ENCODE measurements around the gene THBS1.
A peak's percentile ranks its signal among the peaks of the same experiment; 100 is the strongest.

The THBS1 gene

GRCh38 chr15:39580485-39581241, at the start of gene THBS1:
THBS1 (plus strand) TSS chr15:39581079; CDS start chr15:39581858, 779 bp downstream.
- peak; percentile 40 for DNase-seq (ENCODE audit: low read depth)

GRCh38 chr15:39534996-39535395, 45.9 kb upstream of the THBS1 start:
- DNase-seq (ENCODE audit: low read depth): no peak

- DNase-seq (ENCODE audit: low read depth): no peak
Measured at GRCh38 chr15:39535466-39535865, 45.4 kb upstream of the THBS1 start.

GRCh38 chr15:39538936-39539335, 41.9 kb upstream of the THBS1 start:
- no peak for DNase-seq (ENCODE audit: low read depth)

DNA sequence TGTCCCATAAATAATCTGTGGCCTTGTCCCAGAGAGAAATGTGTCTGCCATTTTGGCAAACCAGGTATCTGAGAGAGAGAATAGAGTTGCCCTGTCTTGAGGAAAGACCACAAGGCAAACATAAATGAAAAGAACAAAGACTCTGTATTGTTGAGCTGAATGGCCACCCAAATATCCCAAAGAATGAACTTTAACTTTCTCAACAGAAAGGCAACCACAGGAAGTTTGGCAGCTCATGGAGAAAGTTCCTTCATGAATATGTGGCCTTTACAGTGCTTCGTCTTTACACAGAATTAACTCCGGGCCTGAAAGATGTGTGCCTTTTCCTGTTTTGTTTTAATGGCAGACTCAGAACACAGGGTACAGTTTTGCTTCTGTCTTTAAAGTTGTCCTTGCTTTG, 41.4 kb upstream of the THBS1 start:
- DNase-seq (ENCODE audit: low read depth): no peak

DNA sequence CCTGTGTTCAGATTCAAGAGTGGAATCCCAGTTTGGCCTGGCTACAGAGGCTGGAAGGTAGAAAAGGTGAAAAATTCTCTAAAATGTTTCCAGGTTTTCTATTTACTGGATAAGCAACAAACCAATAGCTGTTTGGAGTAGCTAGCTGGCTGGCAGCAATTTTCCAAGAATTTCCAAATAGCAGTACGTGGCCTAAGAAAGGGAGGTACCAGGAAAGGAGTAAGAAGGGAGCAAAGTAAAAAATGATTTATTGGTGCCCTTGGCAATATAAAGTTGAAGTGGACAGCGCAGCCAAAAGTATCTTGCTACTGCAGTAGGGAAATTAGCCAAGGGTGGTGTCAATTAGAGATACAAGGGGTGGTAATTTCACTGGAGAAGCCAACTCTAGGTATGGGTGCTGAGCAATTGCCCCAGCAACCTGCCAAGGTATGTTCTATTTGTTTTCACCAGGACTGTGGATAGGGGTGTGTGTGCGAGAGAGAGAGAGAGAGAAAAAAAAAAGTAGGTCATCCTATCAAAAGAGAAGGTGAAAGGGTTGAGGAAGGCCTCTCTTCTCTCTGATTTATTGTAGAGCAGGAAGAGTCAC, 40.8 kb upstream of the THBS1 start:
- no peak for DNase-seq (ENCODE audit: low read depth)

DNA sequence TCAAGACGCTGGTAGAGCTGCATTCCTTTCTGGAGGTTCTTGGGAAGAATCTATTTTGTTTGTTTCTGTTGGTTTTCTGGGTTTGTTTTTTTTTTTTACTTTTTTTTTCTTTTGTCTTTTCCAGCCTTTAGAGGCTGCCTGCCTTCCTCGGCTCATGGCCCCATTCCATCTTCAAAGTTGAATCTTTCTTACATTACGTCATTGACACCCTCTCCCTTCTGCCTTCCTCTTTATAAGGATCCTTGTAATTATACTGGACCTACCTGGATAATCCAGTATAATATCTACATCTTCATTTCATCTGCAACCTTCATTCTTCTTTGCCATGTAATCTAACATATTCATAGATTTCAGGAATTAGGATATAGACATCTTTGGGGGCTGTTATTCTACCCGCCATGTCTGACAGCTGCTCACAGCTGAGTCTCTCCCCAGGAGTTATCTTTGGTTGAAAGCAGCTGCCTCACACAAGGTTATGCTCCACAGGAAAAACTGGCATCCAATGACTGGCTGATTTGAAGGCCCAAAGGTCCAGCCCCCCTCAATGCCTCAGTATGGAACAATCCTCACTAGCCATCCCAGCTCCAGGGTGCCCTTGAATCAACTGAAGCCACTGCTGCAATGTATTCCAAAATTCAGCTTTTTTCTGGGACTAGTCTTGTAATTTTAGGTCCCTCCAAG, 38.4 kb upstream of the THBS1 start:
- no peak for DNase-seq (ENCODE audit: low read depth)

DNA sequence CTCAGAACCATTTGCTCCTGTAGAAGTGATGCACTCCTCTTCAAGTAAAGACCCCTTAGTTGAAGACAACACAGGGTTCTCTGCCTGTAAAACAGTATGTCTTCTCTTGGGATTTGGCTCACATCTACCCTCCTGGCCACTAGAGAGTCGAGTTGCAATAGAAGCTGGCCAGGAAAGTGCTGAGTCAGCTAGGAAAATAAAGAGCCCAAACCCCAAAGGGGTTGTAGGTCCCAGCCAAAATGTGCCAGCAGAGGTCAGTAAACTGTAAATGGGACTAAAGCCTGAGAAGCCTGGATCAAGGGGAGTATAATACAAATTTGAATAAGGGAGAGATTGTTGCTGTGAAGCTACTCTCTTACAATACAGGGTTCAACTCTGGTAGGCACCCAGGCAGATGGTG, 37.2 kb upstream of the THBS1 start:
- DNase-seq (ENCODE audit: low read depth): no peak

DNA sequence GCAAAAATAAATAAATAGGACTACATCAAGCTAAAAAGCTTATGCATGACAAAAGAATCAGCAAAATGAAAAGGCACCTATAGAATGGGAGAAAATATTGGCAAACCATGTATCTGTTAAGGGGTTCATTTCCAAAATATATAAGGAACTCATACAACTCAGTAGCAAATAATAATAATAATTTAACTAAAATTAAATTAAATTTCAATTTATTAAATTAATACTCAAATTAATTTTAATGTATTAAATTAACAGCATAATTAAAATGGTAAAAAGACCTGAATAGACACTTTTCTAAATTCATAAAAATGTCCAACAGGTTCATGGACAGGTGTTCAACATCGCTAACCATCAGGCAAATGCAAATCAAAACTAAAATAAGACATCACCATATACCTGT, 34.0 kb upstream of the THBS1 start:
- no peak for DNase-seq (ENCODE audit: low read depth)

DNA sequence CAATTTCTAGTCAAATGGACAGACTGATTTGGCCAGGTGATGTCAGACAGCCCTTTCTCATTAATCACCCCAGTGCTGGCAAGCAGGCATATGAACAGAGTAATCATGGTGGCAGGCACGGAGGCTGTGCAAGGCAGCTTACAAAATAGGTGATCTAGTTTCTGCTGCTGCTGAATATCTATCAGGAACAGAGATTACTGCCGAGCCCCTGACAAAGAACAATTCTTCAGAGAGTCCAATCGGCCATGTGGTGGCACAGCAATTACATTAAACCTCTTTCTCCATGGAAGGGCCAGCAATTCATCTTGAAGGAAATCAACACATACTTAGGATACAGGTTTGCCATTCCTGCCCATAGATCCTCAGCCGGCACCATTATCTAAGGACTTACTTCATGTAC, 32.3 kb upstream of the THBS1 start:
- DNase-seq (ENCODE audit: low read depth): no peak

DNA sequence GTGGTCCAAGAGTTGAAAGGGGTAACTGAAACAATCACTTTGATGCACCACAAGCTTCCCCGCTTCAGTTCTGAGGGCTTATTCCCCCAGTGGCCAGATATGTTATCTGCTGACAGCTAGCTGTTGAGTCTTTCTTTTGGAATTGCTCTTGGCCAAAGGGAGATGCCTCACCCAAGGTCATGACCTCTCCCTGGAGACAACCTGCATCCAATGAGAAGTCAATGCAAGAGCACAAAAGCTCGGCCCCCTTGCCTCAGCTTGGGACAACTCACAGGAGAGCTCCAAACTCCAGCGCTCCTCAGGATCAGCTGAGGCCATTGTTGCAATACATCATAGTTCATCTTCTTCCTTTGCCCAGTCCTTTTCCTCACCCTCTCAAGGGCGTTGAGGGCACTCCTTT, 31.0 kb upstream of the THBS1 start:
- DNase-seq (ENCODE audit: low read depth): no peak

GRCh38 chr15:39551476-39551875, 29.4 kb upstream of the THBS1 start:
- no peak for DNase-seq (ENCODE audit: low read depth)

- no peak for DNase-seq (ENCODE audit: low read depth)
Measured at GRCh38 chr15:39552556-39552955, 28.3 kb upstream of the THBS1 start.

GRCh38 chr15:39553947-39554693, 26.8 kb upstream of the THBS1 start:
- DNase-seq (ENCODE audit: low read depth): no peak

DNA sequence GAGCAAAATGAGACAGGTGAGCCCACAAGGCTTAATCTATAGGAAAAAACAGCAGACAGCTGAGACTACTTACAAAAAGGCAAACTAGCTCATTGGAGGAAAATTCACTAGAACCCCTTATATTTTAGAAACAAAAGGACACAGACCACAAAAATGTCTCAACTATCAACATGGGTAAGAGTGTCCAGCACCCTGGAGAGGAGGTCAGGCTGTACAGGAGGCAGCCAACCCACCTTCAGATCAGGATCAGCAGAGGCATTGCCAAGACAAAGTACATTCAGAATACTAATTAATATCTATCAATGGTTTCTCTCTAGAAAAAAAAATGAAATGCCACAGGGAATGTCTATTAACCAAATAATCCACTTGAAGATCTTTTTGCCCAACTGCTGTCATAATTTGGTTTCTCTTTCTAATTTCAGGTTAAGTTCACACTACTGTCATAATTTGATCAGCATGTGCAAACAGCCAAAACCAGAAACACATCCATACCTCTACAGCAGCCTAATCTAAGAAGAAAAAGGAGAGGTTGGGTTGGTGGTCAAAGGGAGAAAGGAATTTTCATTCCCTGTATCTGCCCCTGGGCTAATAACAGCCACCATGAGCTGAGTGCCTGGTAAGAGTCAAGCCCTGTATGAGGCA, 26.0 kb upstream of the THBS1 start:
- no peak for DNase-seq (ENCODE audit: low read depth)

- no peak for DNase-seq (ENCODE audit: low read depth)
Measured at GRCh38 chr15:39555885-39556284, 25.0 kb upstream of the THBS1 start.

DNA sequence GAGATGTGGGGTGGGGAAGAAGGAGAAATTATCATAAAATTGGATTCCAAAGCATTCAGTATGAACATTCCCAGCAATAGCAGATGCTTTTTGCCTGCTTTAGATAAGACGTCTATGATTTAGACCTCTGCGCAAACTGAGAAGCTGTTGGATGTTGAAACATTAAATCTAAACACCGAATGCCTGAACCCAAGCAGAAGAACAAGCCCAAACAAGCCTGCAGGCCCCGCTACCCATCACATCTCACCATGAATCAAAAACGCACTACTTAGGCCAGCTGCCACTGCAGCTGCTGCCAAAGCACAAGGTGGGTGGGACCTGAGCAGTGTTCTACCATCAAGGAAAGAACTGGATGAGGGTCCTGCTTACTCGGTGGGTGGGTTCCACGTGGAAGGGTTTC, 24.4 kb upstream of the THBS1 start:
- no peak for DNase-seq (ENCODE audit: low read depth)

GRCh38 chr15:39558421-39558820, 22.5 kb upstream of the THBS1 start:
- no peak for DNase-seq (ENCODE audit: low read depth)

GRCh38 chr15:39564972-39565665, 15.8 kb upstream of the THBS1 start:
- no peak for DNase-seq (ENCODE audit: low read depth)

GRCh38 chr15:39565851-39566250, 15.0 kb upstream of the THBS1 start:
- no peak for DNase-seq (ENCODE audit: low read depth)

DNA sequence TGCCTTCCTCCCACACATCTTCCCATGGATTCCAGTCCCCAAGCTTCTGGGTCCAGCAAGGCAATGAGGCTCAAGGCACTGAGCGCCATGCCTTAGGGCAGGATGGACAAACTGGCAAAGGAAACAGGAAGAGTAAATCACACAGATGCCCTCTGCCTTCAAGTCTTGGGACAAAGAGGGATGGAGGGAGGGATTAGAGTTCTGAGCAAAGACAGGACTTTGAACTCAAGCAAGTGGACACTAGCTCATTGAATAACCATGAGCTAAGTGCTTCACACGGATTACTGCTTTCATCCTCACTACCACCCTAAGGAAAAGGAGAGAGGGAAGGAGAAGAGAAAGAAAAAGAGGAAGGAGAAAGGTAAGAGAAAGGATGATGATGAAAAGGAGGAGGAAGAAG, 7.6 kb upstream of the THBS1 start:
- DNase-seq (ENCODE audit: low read depth): no peak

GRCh38 chr15:39573844-39574243, 7.0 kb upstream of the THBS1 start:
- no peak for DNase-seq (ENCODE audit: low read depth)

Measured in activated T-helper 9 cell treated with anti-CD3 and anti-CD28 coated beads, Interleukin-2, amount 50 U/mL, for 16 hours (primary cell).